ENCODE data around the gene ECI2.

The ECI2 gene

DNA sequence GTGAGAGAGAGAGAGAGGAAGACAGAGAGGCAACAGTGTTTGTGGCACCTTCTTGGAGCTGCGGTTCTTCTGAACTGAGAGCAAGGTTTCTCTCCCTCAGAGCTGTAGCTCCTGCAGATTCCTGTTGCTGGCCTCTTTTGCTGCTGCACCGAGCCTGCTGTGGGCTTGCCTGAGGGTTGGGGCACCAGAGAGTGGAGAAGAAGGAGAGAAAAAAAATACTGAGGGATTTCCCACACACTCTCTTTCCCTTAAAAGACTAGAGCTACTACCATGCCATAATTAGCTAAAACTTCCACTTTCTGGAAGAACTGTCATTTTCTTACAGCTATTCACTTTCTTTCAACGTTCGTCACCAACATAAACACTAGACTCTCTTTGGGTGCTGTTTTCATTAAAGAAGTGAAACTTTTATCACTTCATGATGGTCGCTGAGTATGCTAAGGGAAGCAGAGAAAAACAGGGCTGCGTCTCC lies 18.2 kb upstream of the ECI2 start:
- Histone ChIP-seq H3K4me1 (no peaks in the 10 kb centered on the region), H3K9ac (no peak overlapping the region), H3K4me2 (no peak overlapping the region), H4K20me1 (no peaks in the 10 kb centered on the region), H3K27ac (no peak overlapping the region), H3K9me3 (no peaks in the 10 kb centered on the region; the same call in 1 of the 2 replicates), H3K4me3 (no peak overlapping the region), H3K27me3 (no peaks in the 10 kb centered on the region), H3K36me3 (no peaks in the 10 kb centered on the region)
- no peak for TF ChIP-seq Cebpa-rat (IDR thresholded peaks at IDR 0.05)

- TF ChIP-seq Cebpa-rat (IDR thresholded peaks at IDR 0.05): no peak
- Histone ChIP-seq H3K27me3 (no peaks in the 10 kb centered on the region), H3K27ac (no peak overlapping the region), H3K36me3 (no peaks in the 10 kb centered on the region), H4K20me1 (no peaks in the 10 kb centered on the region), H3K4me1 (no peaks in the 10 kb centered on the region), H3K4me2 (no peak overlapping the region), H3K9me3 (no peaks in the 10 kb centered on the region), H3K4me3 (no peak overlapping the region), H3K9ac (no peak overlapping the region)
Observed at GRCh38 chr6:4145083-4145482, 9.7 kb upstream of the ECI2 start.

DNA sequence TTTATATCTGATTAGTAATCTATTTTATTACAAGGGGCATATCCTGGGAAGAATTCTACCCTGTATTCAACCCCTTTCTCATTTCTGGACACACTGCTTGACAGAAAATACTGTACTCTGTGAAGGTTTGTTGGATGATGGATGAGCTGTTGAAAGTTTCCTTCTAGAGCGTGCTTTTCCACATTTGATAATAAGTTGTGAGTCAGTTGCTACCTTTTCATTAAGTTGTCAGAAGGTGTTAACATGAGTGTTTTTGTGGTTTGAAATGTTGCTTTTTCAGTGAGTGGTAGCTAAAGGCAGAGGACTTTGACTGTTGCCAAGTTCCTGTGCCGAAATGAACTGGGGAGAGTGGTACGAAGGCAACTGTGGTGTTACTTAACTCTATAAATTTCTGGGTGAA lies 3.9 kb upstream of the ECI2 start:
- no peak overlapping the region for H3K9ac ChIP-seq
- H3K4me2 ChIP-seq: no peak overlapping the region
- TF ChIP-seq Cebpa-rat (IDR thresholded peaks at IDR 0.05): no peak

DNA sequence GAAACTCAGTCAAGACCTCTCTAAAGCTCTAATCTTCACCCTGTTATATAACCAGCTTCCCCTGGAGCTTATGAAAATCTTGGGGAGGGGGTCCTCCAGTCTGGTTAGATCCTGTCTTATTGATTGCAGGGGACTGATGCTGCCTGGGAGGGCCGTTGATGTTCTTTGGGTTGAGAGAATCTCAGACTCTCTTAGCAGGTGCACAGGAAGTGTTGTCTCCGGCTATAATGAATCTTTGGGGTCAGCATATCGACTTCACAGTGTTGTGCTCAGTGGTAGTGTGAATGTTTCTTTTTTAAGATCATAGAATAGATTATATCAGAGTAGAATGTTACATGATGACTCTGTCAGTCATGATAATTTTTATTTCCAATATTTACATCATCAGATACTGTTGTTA lies 2.8 kb upstream of the ECI2 start:
- H3K27me3 ChIP-seq: no peaks in the 10 kb centered on the region
- no peak overlapping the region for H3K9ac ChIP-seq
- H4K20me1 ChIP-seq: peaks cover 11% of the 10 kb centered on the region; the same call in 1 of the 2 replicates
- peak overlapping the region; percentile 37 for H3K4me2 ChIP-seq
- no peak overlapping the region for H3K27ac ChIP-seq
- H3K4me1 ChIP-seq: peaks cover 29% of the 10 kb centered on the region
- no peaks in the 10 kb centered on the region for H3K36me3 ChIP-seq
- H3K9me3 ChIP-seq: no peaks in the 10 kb centered on the region
- no peak overlapping the region for H3K4me3 ChIP-seq
- TF ChIP-seq Cebpa-rat (IDR thresholded peaks at IDR 0.05): no peak

More for the DNA sequence above, 3.9 kb upstream of the ECI2 start:
- H3K27me3 ChIP-seq: no peaks in the 10 kb centered on the region
- H3K9me3 ChIP-seq: no peaks in the 10 kb centered on the region
- peaks cover 18% of the 10 kb centered on the region for H3K4me1 ChIP-seq
- no peak overlapping the region for H3K27ac ChIP-seq
- H3K4me3 ChIP-seq: no peak overlapping the region
- no peaks in the 10 kb centered on the region for H3K36me3 ChIP-seq
- no peaks in the 10 kb centered on the region; the same call in 1 of the 2 replicates for H4K20me1 ChIP-seq

DNA sequence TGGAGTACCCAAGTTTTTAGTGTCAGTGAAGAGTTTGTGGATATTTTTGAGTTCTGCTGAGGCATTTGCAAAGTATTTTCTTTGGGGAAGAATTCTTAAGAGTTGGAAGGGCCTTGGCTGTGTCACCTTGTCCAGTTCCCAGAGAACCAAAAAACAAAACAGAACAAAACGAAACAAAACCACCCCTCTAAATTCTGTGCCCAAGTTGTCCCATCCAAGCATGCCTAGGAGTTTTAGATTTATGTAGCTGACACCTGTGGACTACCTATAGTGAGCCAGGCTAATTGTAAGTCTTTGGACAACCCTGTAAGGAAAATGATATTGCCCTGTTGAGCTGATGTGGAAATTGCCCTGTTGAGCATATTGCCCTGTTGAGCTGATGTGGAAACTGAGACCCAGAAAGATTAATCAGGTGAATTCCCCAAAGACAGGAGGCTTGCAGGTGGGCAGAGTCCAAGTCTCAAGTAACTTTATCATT lies 1.0 kb upstream of the ECI2 start:
- Histone ChIP-seq H3K4me3 (peak overlapping the region; percentile 71), H3K27ac (peak overlapping the region; percentile 64; the same call in 1 of the 2 replicates), H3K9me3 (peaks cover 12% of the 10 kb centered on the region), H4K20me1 (peaks cover 11% of the 10 kb centered on the region; the same call in 1 of the 2 replicates), H3K36me3 (peaks cover 16% of the 10 kb centered on the region), H3K9ac (peak overlapping the region; percentile 74), H3K4me1 (peaks cover 30% of the 10 kb centered on the region), H3K4me2 (peak overlapping the region; percentile 75), H3K27me3 (no peaks in the 10 kb centered on the region)
- no peak for TF ChIP-seq Cebpa-rat (IDR thresholded peaks at IDR 0.05)

GRCh38 chr6:4135665-4136353 lies 434 bp upstream of the ECI2 start:
- H3K27me3 ChIP-seq: no peaks in the 10 kb centered on the region
- peak overlapping the region; percentile 74 for H3K9ac ChIP-seq
- no peak for TF ChIP-seq Cebpa-rat (IDR thresholded peaks at IDR 0.05)
- peaks cover 11% of the 10 kb centered on the region; the same call in 1 of the 2 replicates for H4K20me1 ChIP-seq
- H3K9me3 ChIP-seq: peaks cover 12% of the 10 kb centered on the region
- H3K36me3 ChIP-seq: peaks cover 21% of the 10 kb centered on the region
- peak overlapping the region; percentile 71 for H3K4me3 ChIP-seq
- H3K4me1 ChIP-seq: peaks cover 30% of the 10 kb centered on the region
- H3K27ac ChIP-seq: peak overlapping the region; percentile 64; the same call in 1 of the 2 replicates
- peak overlapping the region; percentile 75 for H3K4me2 ChIP-seq

DNA sequence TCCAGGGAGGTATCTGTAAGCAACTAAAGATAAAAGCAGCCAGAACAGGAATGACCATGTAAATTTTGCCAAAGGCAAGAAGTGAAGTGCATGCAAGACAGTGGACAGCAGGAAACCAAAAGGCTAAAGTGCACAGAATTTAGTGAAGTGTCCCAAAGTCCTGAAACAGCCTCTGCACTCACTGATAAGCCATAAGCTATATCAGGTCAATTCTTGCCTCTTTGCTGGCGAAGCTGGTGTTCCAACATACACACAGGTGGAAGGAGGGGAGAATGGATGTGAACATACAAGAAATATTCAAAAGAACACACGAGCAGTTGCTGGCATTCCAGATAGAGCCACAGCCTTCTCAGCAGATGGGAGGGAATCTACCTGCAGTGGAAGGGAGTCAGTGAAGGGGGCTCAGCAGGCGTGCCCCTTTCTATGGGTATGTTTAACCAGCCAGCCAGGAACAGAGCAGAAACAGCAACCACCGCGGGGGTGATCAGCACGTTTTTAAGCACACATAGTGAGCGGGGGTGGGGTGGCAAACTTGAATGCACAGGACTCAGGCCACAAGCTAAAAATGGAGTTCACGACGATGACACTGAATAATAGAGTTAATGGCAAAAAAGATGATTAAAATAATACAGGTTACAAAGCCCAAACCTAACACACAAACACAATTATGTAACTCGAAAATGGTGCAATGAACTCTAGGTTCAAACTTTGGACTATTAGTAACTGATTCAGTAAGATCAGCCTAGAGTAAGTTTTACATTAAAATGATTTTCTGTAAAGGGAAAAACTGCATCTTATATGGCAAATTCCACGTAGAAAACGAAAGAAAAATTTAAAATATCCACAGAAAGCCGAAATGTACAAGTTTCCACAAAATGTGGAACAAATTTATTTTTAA lies 1.2 kb downstream of the ECI2 start:
- peak overlapping the region; percentile 90 for H3K4me2 ChIP-seq
- TF ChIP-seq Cebpa-rat (IDR thresholded peaks at IDR 0.05): no peak
- peaks cover 30% of the 10 kb centered on the region for H3K4me1 ChIP-seq
- peaks cover 11% of the 10 kb centered on the region; the same call in 1 of the 2 replicates for H4K20me1 ChIP-seq
- H3K4me3 ChIP-seq: peak overlapping the region; percentile 97
- no peaks in the 10 kb centered on the region for H3K27me3 ChIP-seq
- H3K36me3 ChIP-seq: peaks cover 37% of the 10 kb centered on the region
- peak overlapping the region; percentile 88 for H3K9ac ChIP-seq
- H3K9me3 ChIP-seq: peaks cover 12% of the 10 kb centered on the region
- peak overlapping the region; percentile 81 for H3K27ac ChIP-seq

DNA sequence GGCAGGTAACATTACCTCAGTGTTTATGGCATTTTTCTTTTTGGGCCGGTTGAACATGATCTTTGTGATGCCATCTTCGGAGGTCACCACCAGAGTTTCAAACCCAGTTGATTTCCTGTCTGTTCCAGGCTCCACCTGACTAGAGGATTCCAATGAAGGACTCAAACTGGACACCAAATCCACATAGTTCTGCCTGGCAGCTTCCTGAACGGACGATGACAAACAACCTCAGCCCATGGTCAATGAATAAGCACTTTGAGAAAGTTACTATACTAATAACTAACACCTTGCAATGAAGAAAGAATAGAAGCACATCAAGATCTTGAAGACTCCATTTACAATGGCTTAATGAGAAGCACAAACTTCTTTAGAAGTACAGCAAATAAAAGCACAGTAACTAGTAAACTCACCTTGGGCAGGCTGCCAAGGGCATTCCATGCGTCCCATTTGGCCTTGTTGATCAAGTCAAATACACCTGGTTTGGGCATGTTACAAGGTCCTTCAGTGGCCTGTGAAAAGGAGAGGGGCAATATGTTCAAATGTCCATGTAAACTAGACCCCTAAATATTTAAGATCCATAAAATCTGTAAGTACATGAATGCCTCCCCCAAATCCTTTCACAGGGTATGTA lies 4.9 kb downstream of the ECI2 start:
- TF ChIP-seq Cebpa-rat (IDR thresholded peaks at IDR 0.05): no peak
- H3K9ac ChIP-seq: no peak overlapping the region
- H3K9me3 ChIP-seq: peaks cover 12% of the 10 kb centered on the region
- H3K4me1 ChIP-seq: peaks cover 15% of the 10 kb centered on the region
- H3K4me3 ChIP-seq: no peak overlapping the region
- no peak overlapping the region for H3K27ac ChIP-seq
- H3K36me3 ChIP-seq: peaks cover 73% of the 10 kb centered on the region
- H3K4me2 ChIP-seq: no peak overlapping the region
- no peaks in the 10 kb centered on the region for H3K27me3 ChIP-seq
- peaks cover 11% of the 10 kb centered on the region; the same call in 1 of the 2 replicates for H4K20me1 ChIP-seq

DNA sequence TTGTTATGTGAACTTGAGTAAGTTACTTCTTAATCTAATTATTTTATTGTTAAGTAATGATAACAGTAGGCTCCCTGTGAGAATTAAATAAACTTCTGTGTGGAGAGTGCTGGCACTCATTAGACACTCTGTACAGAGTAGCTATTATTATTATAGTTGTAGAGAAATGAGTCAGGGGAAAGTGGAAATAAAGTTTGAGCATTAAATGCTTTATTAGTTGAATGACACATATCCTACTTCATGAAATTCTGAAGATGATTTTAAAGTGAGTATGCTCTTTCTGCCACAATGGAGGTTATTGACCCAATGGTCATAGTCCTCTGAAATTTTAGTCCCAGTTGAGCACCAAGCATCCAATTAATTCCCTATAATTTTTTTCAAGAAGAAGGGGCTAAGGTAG lies 5.9 kb downstream of the ECI2 start:
- TF ChIP-seq Cebpa-rat (IDR thresholded peaks at IDR 0.05): no peak
- Histone ChIP-seq H3K9me3 (peaks cover 12% of the 10 kb centered on the region), H3K4me2 (no peak overlapping the region), H3K9ac (no peak overlapping the region), H3K27me3 (no peaks in the 10 kb centered on the region), H3K36me3 (peaks cover 84% of the 10 kb centered on the region), H3K4me1 (peaks cover 14% of the 10 kb centered on the region), H4K20me1 (peaks cover 11% of the 10 kb centered on the region; the same call in 1 of the 2 replicates), H3K27ac (no peak overlapping the region), H3K4me3 (no peak overlapping the region)
